Amniotic epithelial cell (primary cell): Measurements from ENCODE around the gene TEKT3.

Source experiments
- DNase-seq: peaks from one replicate; pipeline ENCODE4 v3.0.0-alpha.2; 2010; ENCODE audit warnings: low read depth

TEKT3 gene

DNA sequence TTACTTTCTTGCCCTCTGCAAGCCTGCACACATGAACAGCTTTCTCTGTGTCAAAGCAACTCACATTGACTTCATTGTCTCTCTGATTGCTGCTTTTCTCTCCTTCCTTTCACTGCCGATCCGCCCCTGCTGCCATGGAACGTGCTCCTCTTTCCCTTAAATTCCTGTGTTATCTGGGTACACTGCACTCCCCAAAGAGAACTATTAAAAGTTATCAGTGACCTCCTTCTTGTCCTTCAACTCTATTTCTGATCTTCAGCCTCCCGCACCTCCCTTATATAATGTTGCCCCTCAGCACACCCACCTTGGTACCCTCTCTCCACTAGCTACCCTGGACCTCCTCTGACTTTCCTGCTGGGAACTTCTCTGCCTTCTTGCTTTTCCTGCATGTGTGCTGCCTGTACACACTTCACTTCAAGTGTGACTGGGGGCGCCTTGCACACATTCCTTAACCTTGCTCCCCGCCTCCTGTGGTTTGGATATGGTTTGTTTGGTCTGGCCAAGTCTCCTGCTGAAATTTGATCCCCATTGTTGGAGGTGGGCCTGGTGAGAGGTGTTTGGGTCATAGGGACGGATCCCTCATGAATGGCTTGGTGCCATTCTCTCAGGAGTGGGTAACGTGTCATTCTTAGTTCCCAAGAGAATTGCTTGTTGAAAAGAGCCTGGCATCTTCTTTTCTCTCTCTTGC lies 49.6 kb downstream of the TEKT3 start:
- DNase-seq: no peak

DNA sequence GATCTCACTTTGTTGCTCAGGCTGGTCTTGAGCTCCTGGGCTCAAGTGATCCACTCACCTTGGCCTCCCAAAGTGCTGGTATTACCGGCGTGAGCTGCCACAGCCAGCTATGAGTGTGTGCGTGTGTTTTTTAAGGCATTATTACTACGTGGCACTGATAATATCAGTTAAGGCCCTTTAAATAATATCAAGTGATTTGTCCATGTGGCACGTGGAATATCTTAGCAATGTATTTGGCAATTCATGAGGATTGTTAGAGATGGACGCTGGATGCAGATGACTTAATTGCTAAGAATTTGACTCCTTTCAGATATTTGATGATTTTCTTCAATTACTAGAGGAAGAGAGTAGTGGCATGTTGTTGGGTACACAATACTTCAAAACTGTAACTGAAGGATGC lies 50.8 kb downstream of the TEKT3 start:
- no peak for DNase-seq

DNA sequence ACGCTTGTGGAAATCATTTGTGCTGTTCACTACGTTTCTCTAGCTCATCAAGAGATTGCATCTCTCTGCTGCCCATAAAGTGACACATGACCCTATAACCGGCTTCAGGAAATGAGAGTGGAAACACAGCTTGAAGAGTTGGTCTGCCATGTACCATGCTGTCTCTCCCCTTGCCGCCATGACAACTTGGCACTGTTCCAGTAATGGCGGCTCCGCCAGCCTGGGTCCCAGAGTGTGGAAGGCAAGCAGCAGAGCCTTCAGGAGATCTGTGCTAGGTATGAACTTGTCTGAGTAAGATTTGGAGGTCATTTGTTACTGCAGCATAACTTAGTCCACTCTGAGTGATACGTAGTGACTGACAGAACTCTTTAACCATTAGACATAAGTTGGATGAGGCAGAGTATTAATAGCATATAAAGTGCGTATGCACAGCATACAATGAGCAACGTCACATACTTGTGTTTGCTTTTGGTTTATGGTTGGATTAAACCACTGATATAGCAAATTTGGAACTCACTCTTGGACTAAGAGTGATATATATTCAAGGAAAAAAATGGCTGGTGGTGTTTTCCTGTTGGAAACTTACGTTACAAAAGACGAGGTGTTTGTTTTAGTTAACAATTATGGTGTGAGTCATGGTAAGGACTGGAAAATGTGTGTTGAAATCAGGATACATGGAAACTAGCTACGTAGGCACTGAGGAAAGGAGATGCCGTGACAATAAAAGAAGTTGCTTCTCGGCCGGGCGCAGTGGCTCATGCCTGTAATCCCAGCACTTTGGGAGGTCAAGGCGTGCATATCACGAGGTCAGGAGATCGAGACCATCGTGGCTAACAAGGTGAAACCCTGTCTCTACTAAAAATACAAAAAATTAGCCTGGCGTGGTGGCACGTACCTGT lies 51.9 kb downstream of the TEKT3 start:
- DNase-seq: peak; percentile 53

DNA sequence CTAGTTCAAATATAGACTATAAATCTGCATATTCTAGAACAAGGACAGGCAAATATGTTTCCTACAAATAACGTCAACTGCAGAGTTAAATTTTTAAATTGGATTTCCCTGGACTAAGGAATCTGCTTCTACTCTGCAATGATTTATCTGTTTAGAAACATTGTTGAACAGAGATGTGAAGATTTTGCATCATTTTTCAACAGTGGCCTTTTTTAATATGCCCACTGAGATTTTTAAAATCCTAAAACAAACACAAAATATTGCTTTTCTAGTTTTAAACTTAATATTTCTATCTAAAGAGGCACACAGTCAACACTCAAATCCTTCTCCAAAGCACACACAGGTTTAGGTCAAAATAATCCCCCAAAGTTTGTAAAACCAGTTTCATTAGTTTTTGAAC lies 52.5 kb downstream of the TEKT3 start:
- DNase-seq: no peak

DNA sequence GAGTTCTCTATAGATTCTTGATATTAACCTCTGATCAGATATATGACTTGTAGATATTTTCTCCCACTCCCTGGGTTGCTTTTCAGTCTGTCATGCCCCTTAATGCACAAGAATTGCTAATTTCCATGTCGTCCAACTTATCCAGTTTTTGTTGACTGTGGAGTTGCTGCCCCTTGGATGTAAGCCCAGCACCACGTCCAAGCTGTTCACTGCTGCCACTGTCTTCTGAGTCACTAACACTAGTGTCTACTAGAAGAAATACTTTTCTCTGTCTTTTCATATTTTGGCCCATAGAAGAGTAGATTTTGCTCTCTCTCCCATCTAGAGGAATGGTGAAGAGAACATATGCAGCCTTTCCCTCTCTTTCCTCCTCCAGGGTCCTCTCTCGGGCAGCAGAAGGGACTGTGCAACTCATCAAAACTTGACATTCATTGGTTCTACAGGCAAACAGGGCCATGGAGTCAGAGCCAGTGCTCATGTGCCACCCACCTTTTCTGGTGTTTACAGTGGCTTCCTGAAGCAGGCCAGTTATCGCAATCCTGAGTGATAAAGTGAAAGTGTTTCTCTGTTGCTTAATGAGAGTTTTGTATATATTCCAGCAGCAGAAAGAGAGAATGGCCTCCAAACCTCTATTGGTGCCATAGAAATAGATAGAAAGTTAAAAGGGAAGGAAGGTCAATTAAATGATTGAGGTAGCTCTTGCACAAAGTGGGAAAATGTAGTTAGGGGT lies 53.7 kb downstream of the TEKT3 start:
- peak; percentile 48 for DNase-seq

DNA sequence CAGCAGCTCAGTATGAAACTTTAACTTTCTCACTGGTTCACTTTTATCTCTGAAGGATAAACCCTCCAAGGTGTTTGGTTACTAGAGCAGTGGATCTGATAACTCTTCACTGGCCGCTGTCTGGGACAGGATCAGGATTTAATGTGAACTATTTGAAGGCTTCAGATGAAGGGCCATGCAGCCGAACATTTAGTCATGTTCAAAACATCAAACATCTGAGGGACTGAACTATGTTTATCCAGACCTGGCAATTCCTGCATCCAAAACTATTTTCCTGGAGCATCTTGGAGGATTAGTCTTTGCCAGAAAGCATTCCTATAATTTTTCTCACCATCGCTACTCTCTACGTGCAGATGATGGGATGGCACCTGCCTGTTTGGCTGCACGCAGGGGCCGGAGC lies 55.9 kb downstream of the TEKT3 start:
- DNase-seq: no peak

DNA sequence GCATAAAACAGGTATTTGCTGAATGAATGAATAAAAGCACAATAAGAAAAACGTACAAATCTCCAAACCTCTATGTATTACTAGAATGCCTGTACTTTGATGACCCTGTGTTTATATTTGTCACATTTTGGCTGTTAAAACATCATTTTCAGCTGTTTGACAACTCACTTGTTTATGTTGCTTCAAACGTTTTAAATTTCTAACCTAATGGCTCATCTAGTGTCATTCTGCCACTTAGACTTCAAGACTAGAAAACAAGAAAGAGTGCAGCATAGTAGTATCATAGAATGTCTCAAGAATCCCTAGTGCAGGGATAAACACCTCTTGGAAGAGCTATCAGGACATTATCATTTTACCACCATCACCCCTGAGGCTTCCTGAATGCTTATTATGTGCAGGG lies 56.9 kb downstream of the TEKT3 start:
- no peak for DNase-seq

DNA sequence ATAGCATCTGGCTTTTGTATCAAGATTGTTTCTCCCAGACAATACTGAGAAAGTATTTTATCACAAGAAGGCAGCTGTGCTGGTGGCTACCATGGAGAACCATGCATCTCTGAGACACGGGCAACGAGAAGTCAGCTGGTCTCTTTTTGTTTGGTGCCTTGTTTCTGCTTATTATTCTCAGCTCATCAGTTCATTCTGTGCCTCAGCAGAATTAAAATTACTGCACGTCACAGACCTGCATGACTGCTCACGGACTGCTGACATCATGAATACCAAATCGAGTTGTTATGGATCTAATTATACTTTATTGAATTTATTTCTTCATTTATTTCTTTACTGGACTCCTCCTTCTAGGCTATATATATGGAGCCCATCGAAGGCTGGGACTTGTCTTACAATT lies 57.3 kb downstream of the TEKT3 start:
- no peak for DNase-seq

DNA sequence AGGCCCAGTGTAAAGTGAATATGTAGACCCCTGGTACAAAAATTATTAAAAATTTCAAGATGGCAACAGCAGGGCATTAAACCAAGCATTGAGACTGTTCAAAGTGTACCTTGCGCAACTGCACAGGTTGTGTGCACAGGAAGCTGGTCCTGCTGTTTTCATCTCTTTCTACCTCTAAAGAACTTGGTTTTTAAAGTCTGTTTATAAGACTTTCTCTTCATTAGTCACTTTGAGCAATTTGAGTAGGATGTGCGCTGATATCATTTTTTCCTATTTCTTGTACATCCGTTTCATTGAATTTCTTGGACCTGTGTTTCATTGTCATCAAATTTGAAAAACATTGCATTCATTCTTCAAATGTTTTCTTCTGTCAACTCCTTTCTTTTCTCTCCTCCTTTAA lies 59.5 kb downstream of the TEKT3 start:
- DNase-seq: no peak

DNA sequence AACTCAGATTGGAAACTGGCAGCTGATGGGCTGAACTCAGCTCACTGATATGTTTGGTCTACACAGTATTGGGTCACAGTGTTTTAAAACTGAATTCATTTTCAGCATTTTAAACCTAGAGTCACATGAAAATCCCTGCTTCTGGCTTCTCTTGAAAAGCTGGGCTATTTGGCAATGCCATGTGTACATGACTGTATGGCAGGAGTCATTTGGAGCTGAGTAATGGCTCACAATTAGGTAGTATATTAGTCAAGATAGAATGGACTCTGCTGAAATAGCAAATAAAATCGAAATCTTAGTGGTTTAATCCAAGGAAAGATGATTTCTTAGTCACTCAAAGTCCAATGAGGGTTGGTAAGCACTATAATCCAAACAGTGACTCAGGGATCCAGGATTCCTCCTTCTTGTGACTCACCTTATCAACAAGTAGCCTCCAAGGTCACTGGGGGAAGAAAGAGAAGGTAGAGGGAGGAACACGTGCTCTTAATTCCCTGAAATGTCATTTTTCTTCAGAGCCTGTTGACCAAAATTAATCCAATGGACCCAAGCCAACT lies 62.4 kb downstream of the TEKT3 start:
- DNase-seq: peak; percentile 92

DNA sequence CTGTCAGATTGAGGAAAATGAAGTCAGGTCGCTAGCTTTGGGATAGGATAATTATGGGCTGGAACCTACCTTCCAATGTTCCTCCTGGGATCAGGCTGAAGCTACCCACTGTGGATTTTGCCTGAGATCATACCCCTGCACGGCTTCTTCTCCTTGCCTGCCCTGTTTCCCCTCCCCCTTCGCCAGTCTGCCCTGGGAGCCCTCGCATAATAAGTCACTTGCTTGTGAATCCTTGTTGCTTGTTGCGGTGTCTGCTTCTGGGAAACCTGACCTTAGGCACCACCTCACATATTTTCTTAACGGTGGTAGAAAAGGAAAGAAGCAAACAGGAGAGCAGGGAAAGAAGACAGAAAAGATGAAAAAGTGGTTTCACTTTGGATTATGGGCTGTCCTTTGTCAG lies 63.0 kb downstream of the TEKT3 start:
- DNase-seq: no peak

DNA sequence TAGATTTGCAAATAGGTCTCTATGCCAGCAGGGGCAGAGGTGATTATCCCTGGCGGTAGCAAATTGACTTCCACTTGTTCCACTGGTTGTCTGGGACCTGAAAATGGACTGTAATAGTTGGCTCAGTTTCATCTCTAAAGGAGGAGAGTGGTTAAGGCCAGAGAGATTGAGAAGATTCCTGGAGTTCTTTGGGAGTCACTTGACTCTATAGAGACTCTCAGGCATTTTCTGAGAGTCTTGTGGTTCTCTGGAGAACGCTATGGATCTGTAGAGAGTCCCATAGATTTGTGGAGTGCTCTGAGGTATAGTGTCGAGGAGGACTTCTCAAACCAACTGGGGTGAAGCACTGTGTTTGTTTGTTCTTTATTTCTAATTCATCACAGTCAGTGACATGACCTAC lies 67.4 kb downstream of the TEKT3 start:
- DNase-seq: no peak

DNA sequence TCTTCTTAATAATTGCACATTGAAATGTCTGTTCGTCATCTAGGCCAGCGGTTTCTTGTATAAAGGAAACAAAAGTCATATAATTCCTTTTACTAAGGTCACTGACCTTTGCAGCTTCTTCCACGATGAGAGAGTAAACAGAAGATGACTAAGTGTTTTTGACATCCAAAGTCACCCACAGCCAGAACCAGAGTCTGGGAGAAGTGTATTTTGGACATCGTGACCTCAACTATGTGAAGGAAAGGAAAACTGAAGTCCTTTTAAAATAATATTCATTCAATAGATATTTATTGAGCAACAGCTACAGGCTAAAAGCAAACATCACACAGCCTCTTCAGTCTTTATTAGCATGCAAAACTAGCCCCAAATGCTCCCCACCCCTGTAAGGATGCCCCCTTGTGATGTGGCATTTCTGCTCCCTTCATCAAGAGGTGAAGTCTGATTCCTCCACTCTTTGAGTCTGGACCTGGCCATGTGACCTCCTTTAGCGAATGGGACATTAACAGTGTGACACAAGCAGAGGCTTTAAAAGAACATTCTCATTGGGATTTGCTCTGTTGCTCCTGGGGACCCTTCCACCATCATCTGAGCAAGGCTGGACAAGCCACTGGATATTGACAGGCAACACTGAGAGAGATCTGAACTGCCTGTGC lies 68.1 kb downstream of the TEKT3 start:
- DNase-seq: peak; percentile 95

DNA sequence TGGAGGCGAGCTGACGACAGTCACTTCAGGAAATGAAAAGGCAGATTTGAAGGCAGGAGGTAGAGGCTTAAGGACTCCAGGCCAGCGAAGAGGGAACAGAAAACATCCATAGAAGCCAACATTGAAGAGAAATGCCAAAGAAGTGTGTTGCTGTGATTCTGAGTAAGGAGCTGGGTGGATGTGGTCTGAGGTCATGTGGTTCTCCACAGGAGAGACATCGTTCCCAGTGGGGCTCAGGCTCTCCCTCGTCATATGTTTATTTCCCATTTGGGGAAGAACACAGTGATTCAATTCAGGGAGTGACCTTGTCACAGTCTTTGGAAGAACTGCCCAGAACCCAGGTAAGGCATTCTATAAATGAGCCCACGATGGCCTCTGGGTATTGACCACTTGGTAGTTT lies 69.7 kb downstream of the TEKT3 start:
- no peak for DNase-seq

DNA sequence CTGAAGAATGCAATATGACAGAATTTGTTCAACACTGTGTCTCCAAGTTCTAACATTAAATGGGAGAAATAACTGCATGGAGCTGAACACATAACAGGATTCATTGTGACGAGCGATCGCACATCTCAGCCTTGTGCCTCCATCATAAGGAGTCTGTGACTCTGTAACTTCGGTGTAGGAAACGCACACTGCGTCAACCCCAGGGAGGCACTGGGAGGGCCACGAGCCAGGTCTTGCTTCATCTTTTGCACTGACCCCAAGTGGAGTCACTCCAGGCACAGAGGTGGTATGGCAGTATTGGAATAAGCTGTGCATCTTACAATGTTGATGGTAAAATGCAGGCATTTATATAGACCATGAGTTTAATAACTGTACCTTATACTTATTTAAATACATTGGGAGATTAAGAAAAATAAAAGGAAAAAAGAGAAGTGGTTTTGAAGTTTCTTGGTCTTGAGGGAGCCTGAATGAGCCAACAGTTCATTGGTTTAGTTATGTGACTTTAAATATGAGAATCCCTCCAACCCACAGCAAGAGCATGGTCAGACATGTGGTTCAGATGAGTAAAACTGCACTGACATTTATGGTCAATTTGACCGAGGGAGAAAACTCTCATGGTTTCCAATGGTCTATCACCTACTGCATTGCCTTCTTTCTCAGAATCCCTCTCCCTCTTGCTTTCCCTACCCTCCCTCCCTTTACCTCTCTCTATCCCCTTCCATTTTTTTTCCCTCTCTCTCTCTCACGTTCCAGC lies 70.6 kb downstream of the TEKT3 start:
- DNase-seq: no peak

DNA sequence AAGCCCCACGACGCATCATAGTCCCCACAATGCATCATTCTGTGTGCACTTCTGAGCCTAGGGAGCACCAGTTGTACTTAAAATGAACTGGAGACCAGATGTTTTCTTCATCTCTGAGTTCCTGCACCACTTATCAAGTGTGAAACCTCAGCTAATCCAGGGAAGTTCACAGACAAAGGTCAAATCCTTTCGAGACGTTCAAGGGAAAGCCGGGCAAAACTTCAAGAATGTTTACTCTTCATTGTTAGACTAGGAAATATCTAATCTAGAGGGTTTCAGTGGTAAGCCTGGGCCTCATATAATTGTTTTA lies 71.7 kb downstream of the TEKT3 start:
- no peak for DNase-seq

DNA sequence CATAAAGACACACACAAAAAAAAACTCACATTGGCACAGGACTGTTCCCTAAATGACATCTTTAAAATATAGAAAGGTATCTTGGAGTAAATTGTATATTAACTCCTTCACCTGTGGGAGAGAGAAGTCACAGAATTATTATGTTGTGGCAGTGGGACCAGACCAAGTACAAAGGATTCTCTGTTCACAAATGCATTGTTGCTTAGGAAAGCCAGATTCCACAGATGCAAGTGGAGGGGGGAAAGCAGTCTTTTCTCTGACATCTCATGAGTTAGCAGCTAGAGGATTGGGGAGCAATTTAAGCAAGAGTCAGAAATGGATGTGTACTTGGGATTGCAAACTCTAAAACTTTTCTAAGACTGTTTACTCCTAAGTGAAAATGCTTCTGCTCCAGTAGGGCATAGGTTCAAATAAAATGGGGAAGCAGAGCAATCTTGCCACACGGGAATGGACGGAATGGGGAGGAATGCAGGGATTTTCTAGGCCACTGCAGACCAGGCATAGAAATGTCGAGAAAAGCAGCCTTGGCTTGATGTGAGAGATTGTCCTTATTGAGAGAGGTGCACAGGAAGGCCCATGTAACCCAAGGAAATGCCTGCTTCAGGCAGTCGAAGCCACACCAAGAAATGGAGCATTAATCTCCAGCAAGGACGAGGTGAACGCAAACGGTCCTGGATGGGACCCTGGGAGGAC lies 72.2 kb downstream of the TEKT3 start:
- no peak for DNase-seq

DNA sequence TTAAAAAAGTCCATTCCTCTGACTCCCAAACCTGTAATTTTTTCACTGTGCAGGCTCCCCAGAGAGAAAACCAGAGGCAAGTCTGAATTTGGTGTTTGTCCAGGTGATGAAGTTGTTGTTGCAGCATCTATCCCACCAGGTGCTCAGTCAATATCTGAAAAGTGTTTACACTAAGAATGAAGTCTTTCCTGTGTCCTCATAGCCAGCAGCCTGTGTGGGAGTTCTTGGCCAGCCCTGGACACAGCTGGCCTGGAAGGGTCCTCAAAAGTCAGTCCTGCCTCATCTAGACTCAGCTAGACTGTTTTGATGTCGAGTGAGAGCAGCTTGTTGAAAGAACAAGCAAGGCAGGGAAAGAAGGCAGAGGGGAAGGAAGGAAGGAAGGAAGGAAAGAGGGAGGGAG lies 72.9 kb downstream of the TEKT3 start:
- no peak for DNase-seq

DNA sequence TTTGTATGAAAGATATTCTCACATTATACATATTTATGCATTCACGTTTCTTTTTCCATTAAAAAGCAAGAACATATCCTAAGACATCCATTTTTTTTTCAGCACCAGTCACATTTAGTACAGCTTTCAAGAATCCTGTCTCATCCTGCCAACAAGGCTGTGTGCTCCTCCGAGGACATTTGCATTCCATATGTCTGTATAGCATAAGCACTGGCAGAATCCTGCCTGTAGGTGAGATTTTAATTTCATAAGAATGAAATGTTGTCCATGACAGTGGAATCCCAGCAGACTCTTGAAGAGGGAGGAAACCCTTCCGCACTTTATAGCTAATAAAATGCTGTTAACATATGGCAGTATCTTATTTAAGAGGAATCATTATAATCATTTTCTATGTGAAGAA lies 73.4 kb downstream of the TEKT3 start:
- no peak for DNase-seq

DNA sequence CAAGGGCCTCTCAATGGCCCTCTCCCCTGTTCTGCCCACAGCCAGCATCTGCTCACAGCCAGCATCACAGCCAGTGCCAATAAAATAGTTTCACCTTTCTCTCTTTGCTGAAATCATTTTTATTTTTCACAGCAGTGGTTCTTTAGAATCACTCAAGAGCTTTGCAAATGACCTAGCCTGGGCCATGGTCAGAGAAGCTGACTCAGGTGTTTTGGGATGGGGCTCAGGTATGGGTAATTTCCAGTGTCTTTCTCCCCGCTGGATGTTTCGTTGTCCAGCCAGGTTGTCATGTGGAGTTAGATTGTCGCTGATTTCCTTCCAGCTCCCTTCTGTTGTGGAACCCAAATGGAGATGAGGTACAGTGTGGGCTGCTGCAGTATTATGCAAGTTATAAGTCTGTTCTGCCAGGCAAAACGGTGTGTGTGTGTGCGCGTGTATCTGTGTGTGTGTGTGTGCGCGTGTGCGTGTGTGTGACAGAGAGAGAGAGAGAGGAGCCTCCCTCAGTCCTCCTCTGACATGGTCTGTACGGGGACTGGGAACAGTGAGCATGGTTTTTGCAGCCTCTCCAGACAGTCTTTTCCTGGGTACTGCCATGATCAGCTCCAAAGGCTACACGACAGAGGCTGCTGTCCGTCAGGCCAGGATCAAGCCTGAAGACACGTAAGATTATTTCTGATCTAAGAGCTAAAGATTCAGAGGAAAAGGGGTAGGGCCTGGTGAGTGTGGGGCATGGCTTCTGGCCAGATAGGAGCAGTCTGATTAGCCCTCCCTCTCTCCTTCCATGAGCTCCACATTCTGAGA lies 74.9 kb downstream of the TEKT3 start:
- DNase-seq: no peak
